HG03097 (cell line): Measurements from ENCODE around the gene RAB43.

ENCODE experiments used
- ATAC-seq: cut with Tn5 transposase; IDR thresholded peaks from one replicate; pipeline ENCODE4 v1.9.1; 2021; ENCODE audit not compliant: unreplicated experiment, low FRiP score

RAB43 gene

GRCh38 chr3:129061888-129062834 is 59.4 kb downstream of the RAB43 start:
- no peak for ATAC-seq

GRCh38 chr3:129061023-129061887 is 60.3 kb downstream of the RAB43 start:
- ATAC-seq = no peak

GRCh38 chr3:129060276-129061022 is 61.2 kb downstream of the RAB43 start, which contains the start of gene GP9:
TSS of gene GP9 (plus strand) at chr3:129060779. CDS start at chr3:129061740, 961 bp downstream.
- ATAC-seq = no peak

- no peak for ATAC-seq
These were observed 62.2 kb downstream of the RAB43 start for GRCh38 chr3:129059311-129059958.

GRCh38 chr3:129058441-129059200 is 63.0 kb downstream of the RAB43 start:
- no peak for ATAC-seq

- no peak for ATAC-seq
These were observed 64.4 kb downstream of the RAB43 start for GRCh38 chr3:129057249-129057648.

- ATAC-seq = no peak
These were observed 65.0 kb downstream of the RAB43 start for GRCh38 chr3:129056451-129057173.

- no peak for ATAC-seq
These were observed 66.9 kb downstream of the RAB43 start for GRCh38 chr3:129054605-129055104.

GRCh38 chr3:129052675-129053074 is 68.9 kb downstream of the RAB43 start:
- no peak for ATAC-seq

GRCh38 chr3:129051871-129052340 is 69.7 kb downstream of the RAB43 start:
- ATAC-seq = no peak

- no peak for ATAC-seq
These were observed 70.9 kb downstream of the RAB43 start for GRCh38 chr3:129050556-129051295.

GRCh38 chr3:129047553-129047839 is 74.1 kb downstream of the RAB43 start:
- ATAC-seq = no peak

GRCh38 chr3:129046732-129047552 is 74.7 kb downstream of the RAB43 start:
- no peak for ATAC-seq

GRCh38 chr3:129046037-129046731 is 75.4 kb downstream of the RAB43 start:
- ATAC-seq = no peak

- ATAC-seq = no peak
These were observed 75.9 kb downstream of the RAB43 start for GRCh38 chr3:129045675-129046036.

GRCh38 chr3:129040579-129041300 is 80.9 kb downstream of the RAB43 start:
- ATAC-seq = no peak
